ENCODE measurements around the gene HBP1. TPM values are rescaled to one million over a fixed set of nuclear protein-coding genes. Genes with fewer than 3 reads are reported as not detected.
A peak's percentile ranks its signal among the peaks of the same experiment; 100 is the strongest.

Gene HBP1
- total RNA-seq, 1 experiment from 2014 or later, result 31.0 TPM

DNA sequence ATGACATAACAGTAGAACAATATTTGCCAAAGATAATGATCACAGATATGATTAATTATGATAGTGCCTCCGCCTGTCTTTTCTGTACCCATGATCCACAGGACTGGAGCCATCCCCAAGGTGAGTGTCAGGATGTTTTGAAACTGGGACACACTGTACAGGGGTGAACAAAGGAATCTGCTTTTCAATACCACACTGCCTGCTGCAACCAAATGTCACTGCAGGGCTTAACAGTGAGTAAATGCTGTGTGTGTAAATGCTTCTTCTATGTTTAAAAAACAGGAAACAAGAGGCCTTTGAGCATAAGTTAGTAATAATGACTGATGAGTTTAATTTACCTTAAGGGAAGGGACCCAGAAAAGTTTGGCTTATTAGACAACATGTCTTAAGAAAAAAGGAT, 65.2 kb downstream of the HBP1 start:
- ChIA-PET POLR2A (no interaction called here), CTCF (no interaction called here)
- TF ChIP-seq ZBTB21 (CRISPR knock-in tag; IDR thresholded peaks at IDR 0.05; ENCODE audit: borderline replicate concordance) (no peak), ZNF232 (CRISPR knock-in tag; IDR thresholded peaks at IDR 0.05) (no peak), MYBL2 (CRISPR knock-in tag; IDR thresholded peaks at IDR 0.05) (no peak), PRRX2 (CRISPR knock-in tag; IDR thresholded peaks at IDR 0.05) (no peak), TEAD4 (CRISPR knock-in tag; IDR thresholded peaks at IDR 0.05) (no peak)
- TF ChIP-seq, protein P1, sequence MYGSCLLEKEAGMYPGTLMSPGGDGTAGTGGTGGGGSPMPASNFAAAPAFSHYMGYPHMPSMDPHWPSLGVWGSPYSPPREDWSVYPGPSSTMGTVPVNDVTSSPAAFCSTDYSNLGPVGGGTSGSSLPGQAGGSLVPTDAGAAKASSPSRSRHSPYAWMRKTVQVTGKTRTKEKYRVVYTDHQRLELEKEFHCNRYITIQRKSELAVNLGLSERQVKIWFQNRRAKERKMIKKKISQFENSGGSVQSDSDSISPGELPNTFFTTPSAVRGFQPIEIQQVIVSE (CRISPR knock-in tag; IDR thresholded peaks at IDR 0.05; ENCODE audit: borderline replicate concordance), result no peak
- TF ChIP-seq, protein P2, sequence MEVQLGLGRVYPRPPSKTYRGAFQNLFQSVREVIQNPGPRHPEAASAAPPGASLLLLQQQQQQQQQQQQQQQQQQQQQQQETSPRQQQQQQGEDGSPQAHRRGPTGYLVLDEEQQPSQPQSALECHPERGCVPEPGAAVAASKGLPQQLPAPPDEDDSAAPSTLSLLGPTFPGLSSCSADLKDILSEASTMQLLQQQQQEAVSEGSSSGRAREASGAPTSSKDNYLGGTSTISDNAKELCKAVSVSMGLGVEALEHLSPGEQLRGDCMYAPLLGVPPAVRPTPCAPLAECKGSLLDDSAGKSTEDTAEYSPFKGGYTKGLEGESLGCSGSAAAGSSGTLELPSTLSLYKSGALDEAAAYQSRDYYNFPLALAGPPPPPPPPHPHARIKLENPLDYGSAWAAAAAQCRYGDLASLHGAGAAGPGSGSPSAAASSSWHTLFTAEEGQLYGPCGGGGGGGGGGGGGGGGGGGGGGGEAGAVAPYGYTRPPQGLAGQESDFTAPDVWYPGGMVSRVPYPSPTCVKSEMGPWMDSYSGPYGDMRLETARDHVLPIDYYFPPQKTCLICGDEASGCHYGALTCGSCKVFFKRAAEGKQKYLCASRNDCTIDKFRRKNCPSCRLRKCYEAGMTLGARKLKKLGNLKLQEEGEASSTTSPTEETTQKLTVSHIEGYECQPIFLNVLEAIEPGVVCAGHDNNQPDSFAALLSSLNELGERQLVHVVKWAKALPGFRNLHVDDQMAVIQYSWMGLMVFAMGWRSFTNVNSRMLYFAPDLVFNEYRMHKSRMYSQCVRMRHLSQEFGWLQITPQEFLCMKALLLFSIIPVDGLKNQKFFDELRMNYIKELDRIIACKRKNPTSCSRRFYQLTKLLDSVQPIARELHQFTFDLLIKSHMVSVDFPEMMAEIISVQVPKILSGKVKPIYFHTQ (CRISPR knock-in tag; IDR thresholded peaks at IDR 0.05), result no peak
- TF ChIP-seq, protein P3, sequence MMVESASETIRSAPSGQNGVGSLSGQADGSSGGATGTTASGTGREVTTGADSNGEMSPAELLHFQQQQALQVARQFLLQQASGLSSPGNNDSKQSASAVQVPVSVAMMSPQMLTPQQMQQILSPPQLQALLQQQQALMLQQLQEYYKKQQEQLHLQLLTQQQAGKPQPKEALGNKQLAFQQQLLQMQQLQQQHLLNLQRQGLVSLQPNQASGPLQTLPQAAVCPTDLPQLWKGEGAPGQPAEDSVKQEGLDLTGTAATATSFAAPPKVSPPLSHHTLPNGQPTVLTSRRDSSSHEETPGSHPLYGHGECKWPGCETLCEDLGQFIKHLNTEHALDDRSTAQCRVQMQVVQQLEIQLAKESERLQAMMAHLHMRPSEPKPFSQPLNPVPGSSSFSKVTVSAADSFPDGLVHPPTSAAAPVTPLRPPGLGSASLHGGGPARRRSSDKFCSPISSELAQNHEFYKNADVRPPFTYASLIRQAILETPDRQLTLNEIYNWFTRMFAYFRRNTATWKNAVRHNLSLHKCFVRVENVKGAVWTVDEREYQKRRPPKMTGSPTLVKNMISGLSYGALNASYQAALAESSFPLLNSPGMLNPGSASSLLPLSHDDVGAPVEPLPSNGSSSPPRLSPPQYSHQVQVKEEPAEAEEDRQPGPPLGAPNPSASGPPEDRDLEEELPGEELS (CRISPR knock-in tag; IDR thresholded peaks at IDR 0.05), result no peak
- TF ChIP-seq, protein P4, sequence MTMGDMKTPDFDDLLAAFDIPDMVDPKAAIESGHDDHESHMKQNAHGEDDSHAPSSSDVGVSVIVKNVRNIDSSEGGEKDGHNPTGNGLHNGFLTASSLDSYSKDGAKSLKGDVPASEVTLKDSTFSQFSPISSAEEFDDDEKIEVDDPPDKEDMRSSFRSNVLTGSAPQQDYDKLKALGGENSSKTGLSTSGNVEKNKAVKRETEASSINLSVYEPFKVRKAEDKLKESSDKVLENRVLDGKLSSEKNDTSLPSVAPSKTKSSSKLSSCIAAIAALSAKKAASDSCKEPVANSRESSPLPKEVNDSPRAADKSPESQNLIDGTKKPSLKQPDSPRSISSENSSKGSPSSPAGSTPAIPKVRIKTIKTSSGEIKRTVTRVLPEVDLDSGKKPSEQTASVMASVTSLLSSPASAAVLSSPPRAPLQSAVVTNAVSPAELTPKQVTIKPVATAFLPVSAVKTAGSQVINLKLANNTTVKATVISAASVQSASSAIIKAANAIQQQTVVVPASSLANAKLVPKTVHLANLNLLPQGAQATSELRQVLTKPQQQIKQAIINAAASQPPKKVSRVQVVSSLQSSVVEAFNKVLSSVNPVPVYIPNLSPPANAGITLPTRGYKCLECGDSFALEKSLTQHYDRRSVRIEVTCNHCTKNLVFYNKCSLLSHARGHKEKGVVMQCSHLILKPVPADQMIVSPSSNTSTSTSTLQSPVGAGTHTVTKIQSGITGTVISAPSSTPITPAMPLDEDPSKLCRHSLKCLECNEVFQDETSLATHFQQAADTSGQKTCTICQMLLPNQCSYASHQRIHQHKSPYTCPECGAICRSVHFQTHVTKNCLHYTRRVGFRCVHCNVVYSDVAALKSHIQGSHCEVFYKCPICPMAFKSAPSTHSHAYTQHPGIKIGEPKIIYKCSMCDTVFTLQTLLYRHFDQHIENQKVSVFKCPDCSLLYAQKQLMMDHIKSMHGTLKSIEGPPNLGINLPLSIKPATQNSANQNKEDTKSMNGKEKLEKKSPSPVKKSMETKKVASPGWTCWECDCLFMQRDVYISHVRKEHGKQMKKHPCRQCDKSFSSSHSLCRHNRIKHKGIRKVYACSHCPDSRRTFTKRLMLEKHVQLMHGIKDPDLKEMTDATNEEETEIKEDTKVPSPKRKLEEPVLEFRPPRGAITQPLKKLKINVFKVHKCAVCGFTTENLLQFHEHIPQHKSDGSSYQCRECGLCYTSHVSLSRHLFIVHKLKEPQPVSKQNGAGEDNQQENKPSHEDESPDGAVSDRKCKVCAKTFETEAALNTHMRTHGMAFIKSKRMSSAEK (CRISPR knock-in tag; IDR thresholded peaks at IDR 0.05; ENCODE audit: borderline replicate concordance), result no peak
- no peaks in the 10 kb centered on the region for H3K36me3 Mint-ChIP-seq
- ATAC-seq (no peak), DNase-seq (ENCODE audit: low spot score) (no peak)
- H3K4me3 Mint-ChIP-seq, result no peak overlapping the region
- no peaks in the 10 kb centered on the region for H3K9me3 Mint-ChIP-seq
- H3K27me3 Mint-ChIP-seq (ENCODE audit: low read depth), result no peaks in the 10 kb centered on the region
- peaks cover 30% of the 10 kb centered on the region for H3K4me1 Mint-ChIP-seq
- no peak overlapping the region for H3K27ac Mint-ChIP-seq

DNA sequence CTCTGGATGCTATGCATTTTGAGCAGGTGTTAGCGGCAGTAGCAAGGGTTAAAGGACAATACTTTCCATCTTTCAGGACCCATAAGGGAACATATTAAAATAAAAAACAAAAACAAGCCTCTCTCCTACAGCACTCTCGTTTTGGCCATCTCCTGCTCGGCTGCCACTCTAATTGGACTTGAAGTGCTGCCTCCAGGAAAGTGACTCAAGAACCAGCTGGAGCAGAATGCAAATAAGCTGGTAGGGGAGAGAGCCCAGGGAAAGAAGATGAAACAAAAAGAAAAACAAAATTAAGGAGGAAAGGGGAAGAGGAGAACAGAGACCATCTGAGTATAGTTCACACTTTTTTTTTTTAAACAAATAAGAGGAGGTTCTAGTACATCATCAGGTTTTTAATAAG, 65.6 kb downstream of the HBP1 start:
- H3K9me3 Mint-ChIP-seq, result no peaks in the 10 kb centered on the region
- ChIA-PET POLR2A (no interaction called here), CTCF (no interaction called here)
- H3K36me3 Mint-ChIP-seq, result no peaks in the 10 kb centered on the region
- no peak for DNase-seq (ENCODE audit: low spot score)
- peaks cover 30% of the 10 kb centered on the region for H3K4me1 Mint-ChIP-seq
- H3K27ac Mint-ChIP-seq, result peak overlapping the region; percentile 16; the same call in 1 of the 2 replicates
- H3K27me3 Mint-ChIP-seq (ENCODE audit: low read depth), result no peaks in the 10 kb centered on the region
- ATAC-seq, result peak; percentile 53; the same call in 1 of the 2 replicates
- H3K4me3 Mint-ChIP-seq, result no peak overlapping the region
- TF ChIP-seq ZNF423 (CRISPR knock-in tag; IDR thresholded peaks at IDR 0.05), result no peak
- no peak for TF ChIP-seq MYBL2 (CRISPR knock-in tag; IDR thresholded peaks at IDR 0.05)
- TF ChIP-seq, protein P5, sequence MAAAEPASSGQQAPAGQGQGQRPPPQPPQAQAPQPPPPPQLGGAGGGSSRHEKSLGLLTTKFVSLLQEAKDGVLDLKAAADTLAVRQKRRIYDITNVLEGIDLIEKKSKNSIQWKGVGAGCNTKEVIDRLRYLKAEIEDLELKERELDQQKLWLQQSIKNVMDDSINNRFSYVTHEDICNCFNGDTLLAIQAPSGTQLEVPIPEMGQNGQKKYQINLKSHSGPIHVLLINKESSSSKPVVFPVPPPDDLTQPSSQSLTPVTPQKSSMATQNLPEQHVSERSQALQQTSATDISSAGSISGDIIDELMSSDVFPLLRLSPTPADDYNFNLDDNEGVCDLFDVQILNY (CRISPR knock-in tag; IDR thresholded peaks at IDR 0.05), result no peak
- TF ChIP-seq, protein P6, sequence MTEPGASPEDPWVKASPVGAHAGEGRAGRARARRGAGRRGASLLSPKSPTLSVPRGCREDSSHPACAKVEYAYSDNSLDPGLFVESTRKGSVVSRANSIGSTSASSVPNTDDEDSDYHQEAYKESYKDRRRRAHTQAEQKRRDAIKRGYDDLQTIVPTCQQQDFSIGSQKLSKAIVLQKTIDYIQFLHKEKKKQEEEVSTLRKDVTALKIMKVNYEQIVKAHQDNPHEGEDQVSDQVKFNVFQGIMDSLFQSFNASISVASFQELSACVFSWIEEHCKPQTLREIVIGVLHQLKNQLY (CRISPR knock-in tag; IDR thresholded peaks at IDR 0.05), result no peak
- TF ChIP-seq TCF7 (CRISPR knock-in tag; IDR thresholded peaks at IDR 0.05; ENCODE audit: low read depth), result no peak
- no peak for TF ChIP-seq CBFB (CRISPR knock-in tag; IDR thresholded peaks at IDR 0.05; ENCODE audit: low read depth)
- TF ChIP-seq ZNF317 (CRISPR knock-in tag; IDR thresholded peaks at IDR 0.05; ENCODE audit: borderline replicate concordance, low read depth), result no peak
- TF ChIP-seq, protein P7, sequence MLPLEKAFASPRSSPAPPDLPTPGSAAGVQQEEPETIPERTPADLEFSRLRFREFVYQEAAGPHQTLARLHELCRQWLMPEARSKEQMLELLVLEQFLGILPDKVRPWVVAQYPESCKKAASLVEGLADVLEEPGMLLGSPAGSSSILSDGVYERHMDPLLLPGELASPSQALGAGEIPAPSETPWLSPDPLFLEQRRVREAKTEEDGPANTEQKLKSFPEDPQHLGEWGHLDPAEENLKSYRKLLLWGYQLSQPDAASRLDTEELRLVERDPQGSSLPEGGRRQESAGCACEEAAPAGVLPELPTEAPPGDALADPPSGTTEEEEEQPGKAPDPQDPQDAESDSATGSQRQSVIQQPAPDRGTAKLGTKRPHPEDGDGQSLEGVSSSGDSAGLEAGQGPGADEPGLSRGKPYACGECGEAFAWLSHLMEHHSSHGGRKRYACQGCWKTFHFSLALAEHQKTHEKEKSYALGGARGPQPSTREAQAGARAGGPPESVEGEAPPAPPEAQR (CRISPR knock-in tag; IDR thresholded peaks at IDR 0.05), result no peak
- TF ChIP-seq GTF2I (CRISPR knock-in tag; conservative IDR thresholded peaks at IDR 0.05), result no peak
- no peak for TF ChIP-seq GABPB1 (CRISPR knock-in tag; IDR thresholded peaks at IDR 0.05)
- TF ChIP-seq, protein P8, sequence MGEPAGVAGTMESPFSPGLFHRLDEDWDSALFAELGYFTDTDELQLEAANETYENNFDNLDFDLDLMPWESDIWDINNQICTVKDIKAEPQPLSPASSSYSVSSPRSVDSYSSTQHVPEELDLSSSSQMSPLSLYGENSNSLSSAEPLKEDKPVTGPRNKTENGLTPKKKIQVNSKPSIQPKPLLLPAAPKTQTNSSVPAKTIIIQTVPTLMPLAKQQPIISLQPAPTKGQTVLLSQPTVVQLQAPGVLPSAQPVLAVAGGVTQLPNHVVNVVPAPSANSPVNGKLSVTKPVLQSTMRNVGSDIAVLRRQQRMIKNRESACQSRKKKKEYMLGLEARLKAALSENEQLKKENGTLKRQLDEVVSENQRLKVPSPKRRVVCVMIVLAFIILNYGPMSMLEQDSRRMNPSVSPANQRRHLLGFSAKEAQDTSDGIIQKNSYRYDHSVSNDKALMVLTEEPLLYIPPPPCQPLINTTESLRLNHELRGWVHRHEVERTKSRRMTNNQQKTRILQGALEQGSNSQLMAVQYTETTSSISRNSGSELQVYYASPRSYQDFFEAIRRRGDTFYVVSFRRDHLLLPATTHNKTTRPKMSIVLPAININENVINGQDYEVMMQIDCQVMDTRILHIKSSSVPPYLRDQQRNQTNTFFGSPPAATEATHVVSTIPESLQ (CRISPR knock-in tag; IDR thresholded peaks at IDR 0.05), result no peak
- TF ChIP-seq NR1H2 (CRISPR knock-in tag; IDR thresholded peaks at IDR 0.05), result no peak
- TF ChIP-seq FOXJ3 (CRISPR knock-in tag; IDR thresholded peaks at IDR 0.05; ENCODE audit: borderline replicate concordance), result no peak
